ENCODE measurements around the gene OR2F1.

The OR2F1 gene, protein sequence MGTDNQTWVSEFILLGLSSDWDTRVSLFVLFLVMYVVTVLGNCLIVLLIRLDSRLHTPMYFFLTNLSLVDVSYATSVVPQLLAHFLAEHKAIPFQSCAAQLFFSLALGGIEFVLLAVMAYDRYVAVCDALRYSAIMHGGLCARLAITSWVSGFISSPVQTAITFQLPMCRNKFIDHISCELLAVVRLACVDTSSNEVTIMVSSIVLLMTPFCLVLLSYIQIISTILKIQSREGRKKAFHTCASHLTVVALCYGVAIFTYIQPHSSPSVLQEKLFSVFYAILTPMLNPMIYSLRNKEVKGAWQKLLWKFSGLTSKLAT

DNA sequence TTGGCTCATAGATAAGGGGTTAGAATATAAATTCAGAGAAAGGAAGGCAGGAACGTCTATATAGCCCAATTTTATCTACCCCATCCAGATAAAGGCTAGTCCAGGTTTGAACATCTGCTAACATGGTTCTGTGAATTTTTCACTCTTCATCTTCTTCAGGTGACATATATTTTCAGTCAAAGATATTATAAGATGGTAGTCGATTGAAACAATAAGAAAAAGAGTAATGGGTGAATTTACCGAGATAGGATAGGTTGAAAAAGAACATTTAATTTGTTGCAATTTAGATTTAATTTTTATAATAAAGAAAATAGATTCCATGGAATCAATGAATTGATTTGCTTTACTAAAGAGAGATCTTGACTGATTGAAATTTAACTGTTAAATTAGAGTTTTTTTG is at the start of gene OR2F1:
OR2F1 (plus strand) TSS at position 301 of the 400 bp plus-strand sequence. CDS start 5,127 bp downstream, outside the sequence.
- DNase-seq (ENCODE audit: low spot score) = no peak

DNA sequence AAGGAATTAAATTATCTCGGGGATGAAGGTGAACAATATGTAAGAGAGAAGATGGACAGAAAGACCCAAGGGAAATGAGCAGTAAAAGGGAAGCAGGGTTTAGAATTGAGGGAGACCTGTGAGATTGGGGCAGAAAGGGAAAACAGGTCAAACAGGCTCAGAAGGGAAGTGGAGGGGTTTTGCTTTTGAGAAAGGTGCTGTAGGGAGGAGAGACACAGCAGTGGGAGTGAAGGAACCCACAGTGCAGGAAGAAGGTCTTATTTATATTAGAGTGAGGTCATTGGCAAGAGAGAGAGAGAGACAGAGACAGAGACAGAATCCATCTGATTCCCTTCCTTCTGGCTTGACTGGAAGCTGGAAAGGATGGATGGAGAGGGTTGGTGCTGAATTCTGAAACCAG is 49.1 kb upstream of the OR2F1 start:
- no peak for DNase-seq (ENCODE audit: low spot score)

DNA sequence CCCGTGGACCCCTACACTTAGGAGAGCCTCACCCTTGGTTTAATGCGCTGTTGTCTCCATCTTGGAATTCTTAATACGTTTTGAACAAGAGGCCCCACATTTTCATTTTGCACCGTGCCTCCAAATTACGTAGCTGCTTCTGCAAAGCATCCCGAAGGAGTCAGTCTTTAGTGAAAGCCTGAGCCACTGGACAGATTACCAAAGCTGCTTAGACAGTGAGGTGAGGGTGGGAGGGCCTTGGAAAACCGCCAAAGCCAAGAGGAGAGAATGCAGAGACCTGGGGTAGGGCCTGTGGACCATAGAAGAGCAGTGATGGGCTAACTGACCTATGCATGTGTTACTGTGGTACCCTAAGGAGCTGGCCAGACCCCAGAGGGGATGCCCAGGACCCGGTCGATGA is 48.5 kb upstream of the OR2F1 start:
- DNase-seq (ENCODE audit: low spot score) = no peak

DNA sequence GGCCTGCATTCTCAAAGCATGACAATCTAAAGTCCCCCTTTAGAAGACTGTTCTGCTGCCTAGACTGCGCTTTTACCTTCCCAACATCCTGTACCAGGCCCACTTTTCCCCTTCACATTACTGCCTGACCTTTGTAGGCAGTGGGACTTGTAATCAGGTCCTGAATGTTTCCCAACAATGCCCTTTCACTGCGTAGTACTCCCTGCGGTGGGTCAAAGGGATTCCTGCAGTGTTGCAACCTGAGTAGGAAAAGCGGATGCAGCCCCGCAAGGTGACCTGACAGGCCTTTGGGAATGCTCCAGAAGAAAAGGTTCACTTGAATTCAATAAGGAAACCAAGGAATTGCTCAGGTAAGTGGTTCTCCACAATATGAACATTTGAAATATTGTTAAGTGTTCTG is 47.7 kb upstream of the OR2F1 start:
- no peak for DNase-seq (ENCODE audit: low spot score)

DNA sequence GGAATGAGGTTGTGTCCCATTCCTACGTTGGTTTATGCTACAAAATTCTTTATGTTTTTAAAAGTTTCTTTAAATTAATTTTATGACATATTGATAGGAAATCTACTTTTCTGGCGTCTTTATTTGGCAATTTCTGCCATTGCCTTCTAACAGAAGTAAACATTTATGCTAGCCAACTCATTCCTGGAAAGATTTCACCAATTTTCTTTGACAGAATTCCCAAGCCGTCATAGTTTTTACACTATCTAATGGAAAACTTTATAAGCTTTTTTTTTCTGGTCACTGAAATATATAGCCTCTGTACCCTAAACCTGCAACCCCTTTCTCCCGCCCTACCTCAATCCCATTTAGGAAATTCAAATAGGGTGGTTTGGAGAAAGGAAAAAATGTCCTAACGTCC is 46.5 kb upstream of the OR2F1 start:
- DNase-seq (ENCODE audit: low spot score) = no peak

DNA sequence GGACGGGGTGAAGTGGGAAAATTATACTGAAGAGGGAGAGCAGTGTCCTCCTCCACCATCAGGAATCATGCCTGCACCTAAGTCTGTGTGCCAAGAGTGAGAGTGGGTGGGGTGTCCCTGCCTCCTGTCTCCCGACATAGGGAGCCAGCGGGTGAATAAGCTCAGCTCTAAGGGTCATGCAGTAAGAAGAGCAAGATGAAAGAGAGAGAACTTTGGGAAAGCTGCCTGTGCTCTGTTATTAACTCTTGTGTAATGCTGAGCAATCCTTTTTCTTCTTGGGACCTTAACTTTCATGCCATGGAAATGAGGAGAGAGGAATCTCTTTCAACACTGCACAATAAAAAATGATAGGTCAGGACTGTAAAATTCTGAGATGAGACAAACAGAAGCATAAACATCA is 44.8 kb upstream of the OR2F1 start:
- DNase-seq (ENCODE audit: low spot score) = no peak

DNA sequence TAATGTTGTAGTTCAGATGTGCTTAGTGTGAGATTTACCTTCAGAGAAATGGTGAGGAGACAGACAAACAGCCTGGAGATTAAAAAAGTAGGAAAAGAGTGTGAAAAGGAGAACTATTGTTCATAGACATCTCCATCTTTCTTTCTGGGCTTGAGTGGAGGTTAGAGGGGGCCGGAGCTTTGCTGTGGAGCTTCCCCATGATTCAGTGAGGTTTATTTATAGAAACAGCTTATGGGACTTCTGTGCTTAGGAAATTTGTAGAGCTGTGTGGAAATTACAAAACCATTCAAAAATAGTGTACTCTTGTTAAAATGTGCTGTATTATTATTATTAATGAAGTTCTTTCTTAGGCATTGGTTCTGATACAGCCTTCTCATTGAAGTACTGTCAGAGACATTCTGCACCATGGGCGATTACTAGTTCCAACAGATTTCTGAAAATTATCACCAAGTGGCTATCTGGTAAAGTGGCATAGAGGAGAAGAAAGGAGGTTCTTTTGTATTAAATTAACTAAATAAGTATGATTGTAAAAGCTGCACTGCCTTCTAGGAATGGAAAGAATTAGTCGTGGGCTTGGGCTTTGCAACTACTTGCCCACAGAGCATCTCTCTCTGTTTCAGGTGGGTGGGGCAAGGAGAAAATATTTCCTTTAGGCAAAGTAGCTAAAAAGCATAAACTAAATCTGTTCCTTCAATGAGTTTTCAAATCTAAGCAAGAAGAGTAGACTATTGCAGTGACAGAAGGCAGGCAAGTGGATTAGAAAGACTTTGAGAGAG is 44.0 kb upstream of the OR2F1 start:
- no peak for DNase-seq (ENCODE audit: low spot score)

DNA sequence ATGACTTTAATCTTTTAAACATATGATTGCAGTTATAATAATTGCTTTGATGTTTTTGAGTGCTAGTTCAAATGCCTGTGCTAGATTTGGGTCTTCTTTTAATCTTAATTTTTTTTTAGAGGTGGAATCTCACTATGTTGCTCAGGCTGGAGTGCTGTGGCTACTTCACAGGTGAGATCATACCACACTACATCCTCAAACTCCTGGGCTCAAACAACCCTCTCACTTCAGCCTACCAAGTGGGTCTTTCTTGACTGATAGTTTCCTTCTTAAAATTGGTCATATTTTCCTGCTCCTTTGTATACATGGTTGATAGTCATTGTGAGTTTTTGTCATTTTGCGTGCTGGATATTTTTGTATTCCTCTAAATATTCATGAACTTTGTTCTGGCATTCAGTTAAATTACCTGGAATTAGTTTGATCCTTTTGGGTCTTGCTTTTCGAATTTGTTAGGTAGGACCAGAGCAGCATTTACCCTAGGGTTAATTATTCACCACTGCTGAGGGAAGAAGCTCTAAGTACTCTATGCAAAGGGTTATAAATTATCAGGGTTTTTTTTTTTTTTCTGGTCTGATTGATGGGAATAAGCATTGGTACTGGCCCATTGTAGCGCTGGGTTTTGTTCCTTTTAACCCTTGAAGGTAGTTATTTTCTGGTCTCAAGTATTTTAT is 40.6 kb upstream of the OR2F1 start:
- DNase-seq (ENCODE audit: low spot score) = no peak

DNA sequence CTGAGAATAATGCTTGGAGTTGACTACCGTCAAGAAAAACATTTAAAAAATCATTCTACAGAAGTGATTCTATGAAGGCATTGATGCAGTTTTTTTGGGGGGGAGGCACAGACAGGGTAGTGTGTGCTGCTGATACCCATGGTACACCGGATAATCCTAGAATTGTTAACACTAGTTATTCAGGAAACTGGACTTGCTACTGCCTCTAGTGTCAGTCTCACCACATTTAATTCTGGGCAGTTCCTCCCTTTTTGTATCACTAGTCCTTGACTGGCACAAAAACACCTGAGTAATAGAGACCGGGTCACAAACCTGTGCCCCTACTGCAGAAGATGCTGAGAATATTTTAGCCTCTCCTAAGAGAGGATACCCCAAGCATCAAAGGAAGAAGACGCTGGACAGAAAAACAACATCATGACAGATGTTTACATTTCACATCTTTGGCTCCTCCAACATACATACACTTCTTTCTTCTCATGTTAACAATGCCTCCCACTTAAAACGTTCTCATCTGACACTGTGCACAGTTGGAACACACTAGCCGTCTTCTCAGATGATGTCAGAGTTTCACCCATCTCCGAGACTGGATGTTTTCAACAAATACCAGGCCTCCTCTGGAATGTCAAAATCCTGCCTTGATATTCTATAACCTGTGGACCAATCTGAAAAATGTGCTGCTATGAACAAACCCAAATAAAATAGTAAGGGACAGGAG is 39.5 kb upstream of the OR2F1 start:
- DNase-seq (ENCODE audit: low spot score) = no peak

DNA sequence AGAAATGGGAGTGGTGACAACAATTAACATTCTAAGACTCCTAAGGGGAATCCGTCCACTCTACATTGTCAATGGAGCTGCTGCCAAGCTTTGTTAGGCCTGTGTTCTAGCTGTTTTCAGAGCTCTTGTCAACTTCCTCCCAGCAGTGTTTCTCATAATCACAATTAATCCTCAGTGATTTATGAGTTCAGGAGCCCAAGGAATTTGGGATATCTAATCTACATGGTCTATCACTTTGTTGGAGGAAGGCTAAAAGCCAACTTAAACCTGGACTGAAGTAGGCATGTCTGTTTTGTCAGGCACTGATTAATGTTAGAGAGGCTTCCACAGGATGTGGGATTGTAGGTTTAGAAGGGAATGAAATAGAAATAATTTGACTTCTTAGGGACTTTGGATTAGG is 29.8 kb upstream of the OR2F1 start:
- no peak for DNase-seq (ENCODE audit: low spot score)

DNA sequence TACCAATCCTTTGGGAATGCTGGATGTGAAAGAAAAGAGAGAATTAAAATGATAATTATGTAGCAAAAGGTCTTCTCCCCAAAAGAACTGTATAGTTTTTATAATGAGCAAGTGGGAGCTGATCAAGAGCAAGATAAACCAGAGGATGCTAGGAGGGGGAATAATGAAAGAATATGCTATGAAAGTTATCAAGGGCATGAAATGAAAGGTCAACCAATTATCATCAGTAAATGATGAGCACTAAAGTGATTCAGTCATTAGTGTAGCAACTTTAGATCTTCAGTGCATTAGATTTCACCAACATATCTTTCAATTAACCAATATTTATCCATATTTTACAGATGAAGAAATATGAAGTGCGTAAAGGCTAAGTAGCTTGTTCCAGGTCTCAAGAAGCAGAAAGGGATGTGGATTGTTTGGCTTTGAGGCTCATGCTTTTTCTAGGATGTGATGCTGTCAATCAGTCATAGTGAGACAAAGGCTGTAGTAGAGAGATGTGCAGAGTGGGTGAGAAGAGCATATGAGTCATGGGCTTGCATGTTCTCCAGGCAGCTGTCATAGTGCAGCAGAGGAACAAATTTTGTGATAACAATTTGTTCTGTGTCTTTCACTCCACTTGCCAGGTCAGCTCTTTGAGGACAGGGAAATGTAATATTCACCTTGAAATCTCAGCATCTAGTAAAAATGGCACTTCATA is 25.3 kb upstream of the OR2F1 start:
- DNase-seq (ENCODE audit: low spot score) = peak; percentile 67

DNA sequence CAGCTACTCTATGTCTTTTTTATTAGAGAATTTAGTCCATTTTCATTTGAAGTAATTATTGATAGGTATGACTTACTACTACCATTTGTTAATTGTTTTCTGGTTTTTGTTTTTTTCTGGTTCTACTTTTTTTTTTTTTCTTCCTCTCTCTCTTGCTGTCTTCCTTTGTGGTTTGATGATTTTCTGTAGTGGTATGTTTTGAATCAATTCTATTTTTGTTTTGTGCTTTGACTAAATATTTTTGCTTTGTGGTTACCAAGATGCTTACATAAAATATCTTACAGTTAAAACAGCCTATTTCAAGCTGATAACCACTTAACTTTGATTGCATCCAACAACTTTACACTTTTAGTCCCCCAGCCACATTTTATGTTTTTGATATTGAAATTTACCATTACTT is 22.9 kb upstream of the OR2F1 start:
- no peak for DNase-seq (ENCODE audit: low spot score)

DNA sequence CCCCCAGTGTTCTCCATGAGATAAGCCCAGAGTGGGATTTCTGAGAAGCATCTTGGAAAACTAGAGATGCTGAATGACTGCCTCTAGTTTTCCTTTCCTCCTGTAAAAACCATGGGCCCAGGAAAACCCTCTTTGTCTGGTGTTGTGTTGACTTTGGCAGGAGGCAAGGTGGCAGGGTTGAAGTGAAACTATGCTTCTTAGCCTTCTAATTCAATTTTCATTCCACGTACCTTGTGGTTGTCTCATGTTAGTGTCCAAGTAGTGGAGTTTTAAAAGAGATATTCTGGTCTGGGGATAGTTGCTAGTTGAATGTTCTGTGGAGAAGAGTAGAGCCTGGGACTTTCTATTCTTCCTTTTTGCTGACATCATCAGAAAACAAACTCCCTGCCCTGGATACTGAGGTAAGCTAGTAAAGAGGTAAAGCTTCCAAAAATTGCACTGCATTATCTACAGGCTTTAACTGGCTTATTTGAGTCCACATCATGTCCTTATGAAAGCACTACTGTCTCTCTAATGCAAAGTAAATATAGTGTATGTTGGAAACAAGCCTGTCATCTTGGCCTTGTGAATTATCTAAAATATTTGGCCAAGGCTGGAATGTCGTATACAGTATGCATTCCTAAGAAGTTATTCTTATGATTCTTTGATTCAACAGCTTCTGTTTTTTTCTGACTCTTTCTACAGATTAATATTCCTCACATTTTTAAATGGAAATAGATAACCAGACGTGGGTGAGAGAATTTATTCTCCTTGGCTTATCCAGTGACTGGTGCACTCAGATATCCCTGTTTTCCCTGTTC is 19.9 kb upstream of the OR2F1 start, which contains the start of gene OR2F2:
OR2F2 (plus strand) TSS at position 708 of the 800 bp plus-strand sequence; CDS start at position 708, 0 bp downstream.
- no peak for DNase-seq (ENCODE audit: low spot score)

DNA sequence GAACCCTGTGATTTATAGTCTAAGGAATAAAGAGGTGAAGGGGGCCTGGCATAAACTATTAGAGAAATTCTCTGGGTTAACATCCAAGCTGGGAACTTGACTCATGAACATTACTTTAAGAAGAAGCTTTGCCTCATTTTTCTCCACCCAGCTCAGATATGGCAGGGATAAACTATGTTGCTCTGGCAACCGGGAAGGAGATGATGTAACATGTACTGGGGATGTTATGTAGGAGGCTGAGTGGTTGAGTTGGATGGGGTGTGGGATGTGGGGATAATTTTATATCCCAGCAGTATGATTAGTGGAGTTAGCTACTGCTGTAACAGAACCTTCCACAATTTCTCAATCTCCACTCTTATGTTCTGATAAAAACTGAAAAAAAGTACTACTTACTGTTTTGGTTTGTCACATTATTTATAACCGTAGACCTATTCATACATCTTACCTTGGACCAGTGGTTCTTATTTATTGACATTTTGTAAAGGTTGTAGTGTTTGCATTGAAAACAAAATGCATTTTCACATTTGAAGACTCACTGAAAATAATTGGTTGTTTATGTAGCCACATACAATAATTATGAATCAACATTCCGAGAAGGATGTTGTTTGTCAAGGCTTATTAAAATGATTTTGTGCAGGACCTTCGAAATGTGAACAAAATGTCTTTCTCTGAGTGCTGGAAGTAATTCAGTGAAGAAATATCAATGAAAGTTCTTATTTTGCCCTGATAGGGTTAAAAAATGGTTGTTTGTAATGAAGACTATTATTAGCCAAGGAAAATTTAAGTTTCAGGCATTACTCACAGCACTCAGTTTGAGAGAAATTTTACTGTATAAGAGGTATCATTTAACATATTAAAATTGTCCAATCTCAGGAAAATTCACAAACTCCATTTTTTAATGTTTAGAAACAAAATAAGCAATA is 18.3 kb upstream of the OR2F1 start:
- no peak for DNase-seq (ENCODE audit: low spot score)

DNA sequence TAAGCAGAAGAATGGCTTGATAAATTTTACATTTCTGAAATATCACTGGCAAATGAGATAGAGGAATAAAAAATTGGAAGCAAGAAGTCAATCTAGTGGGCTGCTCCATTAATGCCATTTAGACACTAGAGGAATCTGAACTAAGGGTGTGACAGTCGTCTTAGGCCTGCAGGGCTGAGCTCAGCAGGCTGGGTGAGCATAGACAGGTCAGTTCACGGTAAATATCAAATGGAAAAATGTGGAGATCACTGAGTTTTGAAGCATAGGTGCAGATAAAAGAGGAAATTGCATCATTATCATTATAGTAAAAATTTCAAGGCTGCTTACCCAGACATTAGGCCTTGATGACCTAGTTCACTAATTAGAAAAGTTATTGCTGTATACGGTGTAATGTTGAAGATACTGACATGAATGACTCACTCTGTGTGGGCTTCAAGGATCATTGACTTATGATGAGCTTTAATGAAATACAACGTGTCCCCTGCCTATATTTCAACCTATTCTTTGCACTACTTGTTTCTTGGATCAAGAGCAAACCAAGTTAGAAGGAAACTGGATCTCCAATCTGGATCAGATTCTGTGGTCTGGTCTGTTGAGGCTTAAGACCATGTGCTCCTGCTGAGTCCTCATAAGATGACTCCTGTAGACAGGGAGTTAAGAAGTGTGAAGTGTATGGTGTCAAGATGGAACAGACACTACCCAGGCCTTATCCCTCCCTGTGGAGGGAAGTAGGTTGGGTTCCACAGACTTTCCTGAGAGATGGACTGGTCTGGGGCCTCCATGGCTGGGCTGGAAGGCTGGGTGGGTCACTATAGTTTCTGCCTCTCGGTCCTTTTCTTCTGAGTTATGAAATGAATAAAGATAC is 16.0 kb upstream of the OR2F1 start:
- no peak for DNase-seq (ENCODE audit: low spot score)

DNA sequence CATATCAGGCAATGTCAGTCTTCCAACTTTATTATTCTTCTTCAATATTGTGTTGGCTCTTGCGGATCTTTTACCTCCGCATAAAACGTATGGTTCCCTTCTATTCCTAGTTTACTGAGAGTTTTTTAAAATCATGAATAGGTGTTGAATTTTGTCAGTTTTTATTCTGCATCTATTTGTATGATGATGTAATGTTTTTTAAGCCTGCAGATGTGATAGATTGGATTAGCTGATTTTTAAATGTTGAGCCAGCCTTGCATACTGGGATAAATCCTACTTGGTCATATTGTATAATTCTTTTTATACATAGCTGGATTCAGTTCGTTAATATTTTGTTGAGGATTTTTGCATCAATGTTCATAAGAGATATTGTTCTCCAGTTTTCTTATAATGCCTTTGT is 9.2 kb upstream of the OR2F1 start:
- no peak for DNase-seq (ENCODE audit: low spot score)

DNA sequence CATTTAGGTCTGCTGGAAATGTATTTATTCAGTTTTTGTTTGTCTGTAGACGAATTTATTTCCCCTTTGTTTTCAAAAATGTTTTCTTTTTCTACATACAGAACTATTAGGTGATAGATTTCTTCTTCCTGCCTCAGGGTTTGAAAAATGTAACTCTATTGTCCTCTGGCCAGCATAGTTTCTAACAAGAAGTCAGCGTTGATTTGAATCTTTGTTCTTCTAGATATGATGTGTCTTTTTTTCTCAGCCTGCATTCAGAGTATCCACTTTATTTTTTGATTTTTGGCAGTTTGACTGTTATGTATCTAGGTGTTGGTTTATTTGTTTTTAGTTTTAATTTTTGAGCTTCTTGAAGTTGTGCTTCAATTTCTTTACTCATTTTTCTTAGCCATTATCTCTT is 7.5 kb upstream of the OR2F1 start:
- no peak for DNase-seq (ENCODE audit: low spot score)

DNA sequence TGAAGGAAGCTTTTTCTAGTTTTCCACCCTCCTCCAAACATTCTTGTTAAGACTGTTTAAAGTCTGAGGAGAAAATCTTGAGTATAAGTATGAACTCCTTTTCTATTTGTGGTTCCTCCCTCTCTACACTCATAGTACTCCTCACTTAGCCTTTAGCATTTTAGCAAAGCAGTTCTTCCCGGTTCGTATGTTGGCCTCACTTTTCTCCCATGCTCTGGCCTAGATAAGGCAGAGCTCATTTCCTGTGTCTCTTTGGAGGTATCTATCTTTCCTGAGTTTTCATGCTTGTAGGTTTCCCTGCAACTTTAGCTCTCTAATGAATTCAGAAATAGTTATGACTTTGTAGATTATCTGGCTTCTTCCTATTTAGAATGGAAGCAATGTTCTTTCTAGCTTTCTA is 5.9 kb upstream of the OR2F1 start:
- DNase-seq (ENCODE audit: low spot score) = no peak

DNA sequence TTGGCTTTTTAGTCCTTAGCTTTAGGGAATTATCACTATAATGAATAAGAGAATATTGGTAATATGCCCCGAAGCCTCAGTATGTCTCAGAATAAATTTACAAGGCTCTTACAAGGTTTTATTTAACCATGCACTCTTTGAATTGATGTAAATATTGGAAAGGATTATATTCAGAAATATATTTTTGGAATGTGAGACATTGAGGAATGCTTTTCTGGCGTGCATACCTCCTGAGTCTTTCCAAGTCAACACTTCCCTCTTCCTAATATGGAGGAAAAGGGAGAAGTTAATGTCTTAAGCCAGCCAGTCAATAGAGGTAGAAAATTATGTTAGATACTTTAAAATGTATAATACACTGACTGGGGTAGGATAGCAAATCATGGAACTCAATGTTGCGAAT is 1.2 kb upstream of the OR2F1 start:
- DNase-seq (ENCODE audit: low spot score) = no peak
